Aorta (tissue), 5 donors: ENCODE data around the gene NEU4. TPM values are rescaled to one million over a fixed set of nuclear protein-coding genes. Genes with fewer than 3 reads are reported as not detected.
"Not testable (repeated sequence)": the region's sequence is repeated elsewhere in the genome, so short reads cannot be mapped to it uniquely, and the experiment has no call there.

Experiments
- ATAC-seq: fragments of 200-7000 bp; cut with Tn5 transposase; one replicate; pipeline ENCODE4 v1.9.1; 2022; ENCODE audit warnings: moderate library complexity; ENCODE audit not compliant: low FRiP score
- DNase-seq, 2 donors: peaks; one replicate each; pipeline ENCODE4 v3.0.0-alpha.2; 2020
- H3K27ac ChIP-seq, 2 donors: one replicate each; pipeline ENCODE4 v1.5.1; 2013; ENCODE audit warnings: low read length in 2 of 2, mild to moderate bottlenecking in 2 of 2, moderate library complexity in 2 of 2, control low read depth in 1 of 2, inconsistent platforms in 1 of 2, low read depth in 1 of 2
- H3K27me3 ChIP-seq, 2 donors: one replicate each; pipeline ENCODE4 v1.6.1; 2013; ENCODE audit warnings: control low read depth in 1 of 2, low read length in 1 of 2, mild to moderate bottlenecking in 1 of 2, moderate library complexity in 1 of 2; ENCODE audit not compliant: insufficient read depth in 2 of 2, control insufficient read depth in 1 of 2
- H3K36me3 ChIP-seq, 2 donors: one replicate each; pipeline ENCODE4 v1.6.1; 2013; ENCODE audit warnings: control low read depth in 1 of 2, low read length in 1 of 2, mild to moderate bottlenecking in 1 of 2; ENCODE audit not compliant: insufficient read depth in 2 of 2, control insufficient read depth in 1 of 2
- H3K4me1 ChIP-seq, 2 donors: one replicate each; pipeline ENCODE4 v1.6.1; 2013; ENCODE audit warnings: low read length in 2 of 2, control low read depth in 1 of 2, mild to moderate bottlenecking in 1 of 2, moderate library complexity in 1 of 2; ENCODE audit not compliant: insufficient read depth in 2 of 2, control insufficient read depth in 1 of 2
- H3K4me3 ChIP-seq, 2 donors: one replicate each; pipeline ENCODE4 v1.5.1; 2013; ENCODE audit warnings: low read length in 2 of 2, control low read depth in 1 of 2, mild to moderate bottlenecking in 1 of 2
- H3K9me3 ChIP-seq: one replicate; pipeline ENCODE4 v1.6.1; 2013; ENCODE audit warnings: mild to moderate bottlenecking, low read length; ENCODE audit not compliant: control insufficient read depth
- WGBS, 2 donors: extraction: QIAGEN DNeasy Blood & Tissue Kit; methylation state at CpG; one replicate each; pipeline ENCODE4 v1.1.7; 2013; 5-methylcytosine and 5-hydroxymethylcytosine counted together
- intact Hi-C, 2 donors: fragments of 100-400 bp; cut with DNase I; formaldehyde crosslinking; loops; one replicate each; pipeline versions ENCODE4 v1.14.2 to v1.15.0; 2022
- long read RNA-seq, 2 donors: library from polyadenylated mRNA; unstranded; transcript quantifications; one replicate each; pipeline ENCODE4 v2.0.0, GENCODE V29; 2020 to 2021
- polyA plus RNA-seq, 2 donors: library from polyadenylated mRNA; stranded (reverse); fragments of 200-250 nt; gene quantifications; one replicate each; pipeline ENCODE4 v1.2.3, GENCODE V29; 2013
- total RNA-seq, 2 donors: library from RNA; stranded (reverse); fragmentation: NEBNext Ultra II Directional; extraction: Animal tissue kit (Norgen Biotek cat#: 25700); gene quantifications; one replicate each; pipeline ENCODE4 v1.2.1, GENCODE V29; 2021
- donor health status: healthy with polysubstance abuse.
- donor health status: Bipolar disorder and iron deficiency.
- donor health status: DM: no; HTN: no; CAD: no.
- donor health status: DM: no; HTN: no; CAD: no.
- donor health status: DM: yes; HTN: yes; CAD: no.

NEU4 gene
- total RNA-seq (under 1 TPM in 1 of 2 donors, not detected in 1; 0.26 TPM), polyA plus RNA-seq (1 to 10 TPM in 1 of 2 donors, not detected in 1; 6.4 TPM)
- long read RNA-seq, donor 1, result 0 reads
- long read RNA-seq, donor 2, result 0 reads

GRCh38 chr2:241808721-241809382, at the start of gene NEU4:
TSS of gene NEU4 (plus strand) at chr2:241809193. CDS start at chr2:241814485, 5,292 bp downstream.
- no peaks in the 10 kb centered on the region for H3K4me1 ChIP-seq
- ATAC-seq, result no peak
- 90% methylated on average over 31 of the region's 31 CpGs for WGBS, 2 donors
- H3K36me3 ChIP-seq, result no peaks in the 10 kb centered on the region
- H3K9me3 ChIP-seq, result no peaks in the 10 kb centered on the region
- H3K27me3 ChIP-seq, result no peaks in the 10 kb centered on the region
- no peak within 1 kb of the TSS for H3K4me3 ChIP-seq
- peak in 1 of 2 donors; percentile 69 for DNase-seq
- intact Hi-C loops, result no loop called here
- H3K27ac ChIP-seq, result no peak within 1 kb of the TSS

DNA sequence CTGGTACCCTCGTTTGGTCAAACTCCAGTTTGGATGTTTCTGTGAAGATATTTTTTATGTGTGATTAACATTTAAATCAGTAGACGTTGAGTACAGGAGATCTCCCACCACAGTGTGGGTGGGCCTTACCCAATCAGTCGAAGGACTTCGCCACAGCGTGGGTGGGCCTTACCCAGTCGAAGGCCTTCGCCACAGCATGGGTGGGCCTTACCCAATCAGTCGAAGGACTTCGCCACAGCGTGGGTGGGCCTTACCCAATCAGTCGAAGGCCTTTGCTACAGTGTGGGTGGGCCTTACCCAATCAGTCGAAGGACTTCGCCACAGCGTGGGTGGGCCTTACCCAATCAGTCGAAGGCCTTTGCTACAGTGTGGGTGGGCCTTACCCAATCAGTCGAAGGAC, 49.1 kb upstream of the NEU4 start:
- intact Hi-C loops, H3K4me1 ChIP-seq, H3K36me3 ChIP-seq, H3K9me3 ChIP-seq, H3K27ac ChIP-seq, ATAC-seq, H3K27me3 ChIP-seq, H3K4me3 ChIP-seq: not testable (repeated sequence)
- DNase-seq, result peak; percentile 22 to 36
- 95 to 96% methylated on average over 7 to 11 of the region's 16 CpGs for WGBS, 2 donors

- Histone ChIP-seq H3K27ac (no peak overlapping the region), H3K27me3 (no peaks in the 10 kb centered on the region), H3K4me3 (no peak overlapping the region), H3K4me1 (no peaks in the 10 kb centered on the region), H3K36me3 (no peaks in the 10 kb centered on the region), H3K9me3 (no peaks in the 10 kb centered on the region)
- intact Hi-C loops, result no loop called here
- 98% methylated on average over 16 to 17 of the region's 17 CpGs for WGBS, 2 donors
- DNase-seq (peak; percentile 39 to 55), ATAC-seq (no peak)
These were observed 48.7 kb upstream of the NEU4 start for GRCh38 chr2:241760301-241760771.

DNA sequence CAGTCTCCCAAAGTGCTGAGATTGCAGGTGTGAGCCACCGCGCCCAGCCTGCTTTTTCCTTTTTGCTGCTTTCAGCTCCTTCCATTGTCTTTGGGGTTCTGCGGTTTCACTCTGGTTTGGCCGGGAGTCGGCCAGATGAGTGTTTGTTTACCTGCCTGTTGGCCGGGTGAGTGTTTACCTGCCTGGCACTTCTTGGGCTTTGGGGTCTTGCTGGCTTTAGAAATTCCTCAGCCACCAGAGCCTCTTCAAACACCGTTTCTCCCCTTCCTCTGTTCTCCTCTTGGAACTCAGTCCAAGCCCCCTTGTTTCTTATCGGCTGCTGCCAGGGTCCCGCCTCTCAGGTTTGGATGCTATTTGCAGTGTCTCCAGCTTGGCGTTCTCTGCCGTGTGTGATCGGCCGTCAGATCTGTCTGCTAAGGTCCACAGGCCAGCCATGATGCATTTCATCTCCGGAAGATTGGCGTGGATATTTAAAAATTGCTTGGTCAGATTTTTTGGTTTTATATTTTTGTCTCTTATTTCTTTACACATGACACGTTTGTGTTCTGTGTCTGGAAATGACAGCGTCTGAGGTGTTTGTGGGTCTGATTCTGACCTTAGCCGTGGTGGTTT, 46.6 kb upstream of the NEU4 start:
- H3K4me3 ChIP-seq, result no peak overlapping the region
- H3K4me1 ChIP-seq, result no peaks in the 10 kb centered on the region
- H3K36me3 ChIP-seq, result no peaks in the 10 kb centered on the region
- no peaks in the 10 kb centered on the region for H3K27me3 ChIP-seq
- ATAC-seq, result no peak
- no peaks in the 10 kb centered on the region for H3K9me3 ChIP-seq
- H3K27ac ChIP-seq, result no peak overlapping the region
- WGBS, 2 donors, result 80 to 85% methylated on average over 18 of the region's 18 CpGs
- DNase-seq, result no peak
- intact Hi-C loops, result no loop called here

- no peak for ATAC-seq
- WGBS, 2 donors, result 91 to 92% methylated on average over 13 of the region's 13 CpGs
- Histone ChIP-seq H3K27ac (no peak overlapping the region), H3K36me3 (no peaks in the 10 kb centered on the region), H3K27me3 (no peaks in the 10 kb centered on the region), H3K4me1 (no peaks in the 10 kb centered on the region), H3K4me3 (no peak overlapping the region), H3K9me3 (no peaks in the 10 kb centered on the region)
- intact Hi-C loops, result no loop called here
- DNase-seq, result peak in 1 of 2 donors; percentile 57
These were observed 46.0 kb upstream of the NEU4 start for GRCh38 chr2:241762933-241763369.

DNA sequence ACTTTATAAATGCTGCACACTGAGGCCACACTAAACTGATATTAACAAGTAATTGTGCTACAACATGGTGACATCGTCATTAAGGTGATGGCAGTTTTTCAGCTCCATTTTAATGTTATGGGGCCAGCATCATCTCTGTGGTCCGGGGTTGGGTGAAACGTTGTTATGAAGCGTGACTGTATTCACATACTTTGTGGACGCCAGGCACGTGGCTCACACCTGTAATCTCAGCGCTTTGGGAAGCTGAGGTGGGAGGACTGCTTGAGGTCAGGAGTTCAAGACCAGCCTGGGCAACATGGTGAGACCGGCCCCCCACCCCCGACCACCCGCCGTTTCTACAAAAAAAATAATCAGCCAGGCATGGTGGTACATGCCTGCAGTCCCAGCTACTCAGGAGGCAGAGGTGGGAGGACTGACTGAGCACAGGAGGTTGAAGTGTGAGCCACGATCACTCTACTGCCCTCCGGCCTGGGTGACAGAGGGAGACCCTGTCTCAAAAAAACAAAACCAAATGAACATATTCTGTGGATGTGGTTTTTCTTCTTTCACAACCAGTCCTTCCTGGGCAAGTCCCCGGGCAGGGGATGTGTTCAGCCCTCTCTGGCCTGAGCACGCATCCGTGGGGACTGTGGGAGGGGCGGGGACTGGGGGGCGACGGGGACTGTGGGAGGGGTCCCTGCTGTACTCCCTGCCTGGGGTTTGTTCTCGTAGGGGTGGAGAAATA, 45.3 kb upstream of the NEU4 start:
- Histone ChIP-seq H3K27ac (no peak overlapping the region), H3K9me3 (no peaks in the 10 kb centered on the region), H3K36me3 (no peaks in the 10 kb centered on the region), H3K4me3 (no peak overlapping the region), H3K27me3 (no peaks in the 10 kb centered on the region), H3K4me1 (no peaks in the 10 kb centered on the region)
- DNase-seq (peak in 1 of 2 donors; percentile 61), ATAC-seq (no peak)
- 77 to 84% methylated on average over 20 of the region's 20 CpGs for WGBS, 2 donors
- intact Hi-C loops, result no loop called here

- H3K9me3 ChIP-seq, result no peaks in the 10 kb centered on the region
- H3K27ac ChIP-seq, result no peak overlapping the region
- H3K4me3 ChIP-seq, result no peak overlapping the region
- intact Hi-C loops, result no loop called here
- peak in 1 of 2 donors; percentile 62 for DNase-seq
- no peaks in the 10 kb centered on the region for H3K4me1 ChIP-seq
- no peaks in the 10 kb centered on the region for H3K36me3 ChIP-seq
- WGBS, 2 donors, result 85 to 89% methylated on average over 27 of the region's 27 CpGs
- no peak for ATAC-seq
- no peaks in the 10 kb centered on the region for H3K27me3 ChIP-seq
These were observed 44.4 kb upstream of the NEU4 start for GRCh38 chr2:241764275-241765241.
